Stimulated activated CD8-positive, alpha-beta memory T cell treated with anti-CD3 and anti-CD28 coated beads, Interleukin-4, amount 100 ng/mL, for 1 hour (primary cell): ENCODE measurements around the gene BTG1.
"Not testable (repeated sequence)": the region's sequence is repeated elsewhere in the genome, so short reads cannot be mapped to it uniquely, and the experiment has no call there.

Experiments
- DNase-seq, 2 donors: peaks; one replicate each; pipeline ENCODE4 v3.0.0-alpha.2; 2020; ENCODE audit warnings: low read depth in 2 of 2, low spot score in 1 of 2

Gene BTG1

DNA sequence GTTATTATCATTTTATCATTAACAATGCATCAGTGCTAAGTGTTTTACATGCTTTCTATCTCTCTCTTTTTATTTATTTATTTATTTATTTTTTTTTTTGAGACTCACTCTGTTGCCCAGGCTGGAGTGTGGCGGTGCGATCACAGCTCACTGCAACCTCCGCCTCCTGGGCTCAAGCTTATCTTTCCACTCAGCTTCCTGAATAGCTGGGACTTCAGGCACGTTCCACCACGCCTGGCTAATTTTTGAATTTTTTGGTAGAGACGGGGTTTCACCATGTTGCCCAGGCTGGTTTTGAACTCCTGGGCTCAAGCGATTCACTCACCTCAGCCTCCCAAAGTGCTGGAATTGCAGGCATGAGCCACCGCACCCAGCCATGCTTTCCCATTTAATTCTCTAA, 3.9 kb upstream of the BTG1 start:
- no peak for DNase-seq

GRCh38 chr12:92147491-92147890, 1.8 kb upstream of the BTG1 start:
- DNase-seq: no peak

GRCh38 chr12:92146497-92147224, 1.0 kb upstream of the BTG1 start:
- no peak for DNase-seq

DNA sequence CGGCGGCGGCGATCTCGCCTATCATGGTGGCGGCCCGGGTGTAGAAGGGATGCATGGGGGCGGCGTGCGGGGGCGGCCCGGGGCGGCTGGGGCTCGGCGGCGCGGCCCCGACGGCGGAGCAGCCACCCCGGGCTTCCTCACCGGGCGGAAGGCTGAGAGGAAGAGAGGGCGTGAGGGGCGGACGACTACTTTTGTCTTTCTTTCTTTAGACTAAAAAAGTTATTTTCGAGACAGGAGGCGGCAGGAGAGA, 240 bp downstream of the BTG1 start:
- peak in 1 of 2 donors; percentile 50 for DNase-seq

- DNase-seq: peak; percentile 38 to 41
These were observed 790 bp downstream of the BTG1 start for GRCh38 chr12:92144631-92145480.

DNA sequence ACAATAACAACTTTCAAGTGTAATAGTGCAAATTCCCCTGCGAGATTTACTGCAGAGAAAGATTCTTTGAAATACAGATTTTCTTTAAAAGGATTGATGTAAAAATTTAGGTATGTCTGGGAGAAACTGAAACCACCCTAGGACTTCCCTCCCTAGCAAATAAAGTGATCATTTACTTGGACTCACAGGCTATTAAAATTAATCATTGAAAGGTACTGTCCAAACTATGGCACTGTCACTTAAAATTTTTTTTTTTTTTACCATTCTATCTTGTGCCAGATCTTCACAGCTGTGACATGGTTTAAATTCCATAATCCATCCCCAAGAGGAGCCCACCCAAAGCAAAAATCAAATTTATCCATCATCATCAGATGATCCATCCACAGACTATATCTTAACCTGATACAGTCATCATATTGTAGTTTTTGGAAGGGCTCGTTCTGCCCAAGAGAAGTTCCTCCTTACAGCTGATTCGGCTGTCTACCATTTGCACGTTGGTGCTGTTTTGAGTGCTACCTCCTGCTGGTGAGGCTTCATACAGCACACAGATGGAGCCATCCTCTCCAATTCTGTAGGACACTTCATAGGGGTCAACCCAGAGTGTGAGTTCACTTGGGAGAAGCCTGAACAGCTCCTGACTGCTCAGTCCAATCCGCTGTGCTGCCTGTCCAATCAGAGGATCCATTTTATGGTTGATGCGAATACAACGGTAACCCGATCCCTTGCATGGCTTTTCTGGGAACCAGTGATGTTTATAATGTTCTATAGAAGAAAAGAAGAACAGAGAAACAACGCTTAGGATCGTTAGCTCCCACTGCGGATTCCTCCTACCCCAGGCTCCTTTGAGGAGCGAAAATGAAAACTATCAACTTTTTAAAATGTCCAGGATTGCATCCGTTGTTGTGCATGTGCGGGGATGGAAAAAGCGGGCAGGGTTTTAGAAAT, 1.7 kb downstream of the BTG1 start:
- peak in 1 of 2 donors; percentile 50 for DNase-seq

DNA sequence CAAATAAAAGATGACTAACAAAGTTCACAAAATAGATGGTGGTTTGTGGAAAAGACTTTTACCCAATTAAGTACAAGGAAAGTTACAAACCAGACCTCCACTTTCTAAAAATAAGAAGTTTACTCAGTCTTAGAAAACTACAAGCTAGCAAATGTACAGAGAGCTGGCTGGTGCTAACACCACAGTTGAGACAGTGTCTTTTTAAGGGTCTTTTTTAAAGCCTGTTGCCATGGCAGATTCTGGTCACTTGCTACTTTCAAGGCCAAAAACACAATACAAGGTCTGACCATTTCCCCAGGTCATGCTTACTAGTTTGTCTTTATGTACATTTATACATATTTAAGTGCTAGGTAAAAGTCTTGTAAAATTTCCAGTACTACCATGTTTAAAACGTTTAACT, 2.4 kb downstream of the BTG1 start:
- DNase-seq: no peak

DNA sequence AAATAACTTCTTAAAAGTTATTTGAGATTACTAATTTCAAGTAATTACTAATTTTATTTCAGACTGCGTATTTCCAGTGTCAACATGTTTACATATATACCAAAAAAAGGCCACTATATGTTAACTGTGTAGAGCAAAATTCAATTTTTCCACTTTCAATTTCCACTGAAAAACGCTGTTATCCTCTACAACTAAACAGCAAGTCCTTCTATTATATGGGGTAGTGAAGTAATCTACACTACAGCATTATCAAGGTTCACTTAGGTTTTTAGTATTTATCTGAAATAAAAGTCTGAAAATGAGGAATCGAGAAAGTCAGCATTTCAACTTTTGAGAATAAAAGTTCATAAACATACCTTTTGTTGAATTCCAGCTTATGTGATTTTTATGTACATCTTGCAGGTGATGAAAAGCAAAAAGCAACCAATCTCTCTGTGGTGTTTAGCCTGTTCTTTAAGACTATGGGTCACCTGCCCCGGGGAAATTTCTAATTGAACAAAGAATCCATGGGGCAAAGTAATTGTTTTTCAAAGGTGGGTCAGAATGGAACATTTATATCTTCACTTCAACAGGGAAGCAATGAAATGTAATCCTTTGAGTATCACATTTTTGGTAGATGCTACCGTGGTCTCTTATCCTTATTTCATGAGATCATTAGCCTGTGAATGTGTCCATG, 3.3 kb downstream of the BTG1 start:
- DNase-seq: no peak

DNA sequence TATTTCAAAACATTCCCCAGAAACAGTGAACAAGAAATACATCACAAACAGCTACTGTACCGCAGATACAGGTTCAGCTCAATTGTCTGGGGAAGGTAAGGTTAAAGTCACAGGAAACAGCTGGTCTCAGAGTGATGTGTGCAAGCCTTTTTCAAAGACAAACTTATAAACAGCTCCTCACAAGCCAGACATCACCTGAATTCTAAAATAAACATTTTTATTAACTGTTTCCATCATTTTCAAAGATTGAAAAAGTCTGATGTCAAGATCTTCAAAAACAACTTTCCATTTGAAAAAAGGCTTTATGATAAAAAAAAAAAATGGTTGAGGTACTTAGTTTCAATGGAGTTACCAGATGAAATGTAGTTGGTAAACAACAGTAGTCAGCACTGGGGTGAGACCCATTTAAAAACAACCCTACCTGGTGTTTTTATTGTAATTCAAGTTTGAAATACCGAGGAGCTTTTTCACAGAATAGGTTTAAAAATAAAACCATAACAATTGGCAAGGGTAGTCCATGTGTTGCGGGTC, 4.0 kb downstream of the BTG1 start:
- DNase-seq: no peak

DNA sequence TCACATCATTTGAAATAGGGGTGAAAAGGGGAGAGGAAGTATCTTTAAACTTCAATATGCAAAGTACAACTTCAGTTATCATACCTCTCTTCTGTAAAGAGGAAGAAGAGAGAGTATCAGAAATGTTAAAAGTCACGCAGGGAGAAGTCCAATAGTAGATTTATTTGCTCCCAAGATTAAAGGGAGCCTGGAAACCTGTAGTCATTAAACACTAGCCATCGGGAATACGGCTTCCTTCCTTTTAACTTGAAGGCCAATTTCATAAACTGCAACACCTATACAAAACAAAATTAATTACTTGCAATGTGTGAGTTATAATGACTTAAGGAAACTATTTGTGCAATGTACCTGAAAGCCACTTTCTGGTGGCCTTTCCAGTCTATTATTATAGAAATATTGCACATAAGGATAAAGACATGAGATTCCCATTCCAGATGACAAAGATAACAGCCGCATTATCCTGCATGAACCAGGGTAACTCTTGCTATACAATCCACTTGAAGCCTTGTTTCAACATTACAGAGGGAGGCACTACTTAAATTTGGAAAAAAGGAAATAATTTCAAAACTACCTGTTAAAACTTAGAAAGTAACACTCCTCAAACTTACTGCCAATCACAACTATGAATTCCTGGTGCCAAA, 4.6 kb downstream of the BTG1 start:
- no peak for DNase-seq

DNA sequence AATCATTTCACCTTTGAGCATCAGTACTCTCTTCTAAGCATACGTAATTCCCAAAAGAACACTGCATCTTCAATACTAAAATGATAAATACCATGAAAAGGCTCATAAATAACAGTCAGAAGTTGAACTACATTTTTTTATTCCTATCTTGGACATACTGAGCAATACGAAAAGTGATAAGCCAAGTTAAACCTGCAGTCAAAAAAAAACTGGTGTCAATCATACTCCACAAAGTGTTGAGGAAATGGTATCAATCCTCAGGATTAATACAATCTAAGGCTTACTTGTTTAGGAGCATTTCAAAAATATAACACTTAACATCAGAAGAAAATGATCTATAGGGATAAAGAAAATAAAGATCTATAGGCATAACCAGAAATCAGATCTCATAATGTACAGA, 5.5 kb downstream of the BTG1 start:
- DNase-seq: no peak

DNA sequence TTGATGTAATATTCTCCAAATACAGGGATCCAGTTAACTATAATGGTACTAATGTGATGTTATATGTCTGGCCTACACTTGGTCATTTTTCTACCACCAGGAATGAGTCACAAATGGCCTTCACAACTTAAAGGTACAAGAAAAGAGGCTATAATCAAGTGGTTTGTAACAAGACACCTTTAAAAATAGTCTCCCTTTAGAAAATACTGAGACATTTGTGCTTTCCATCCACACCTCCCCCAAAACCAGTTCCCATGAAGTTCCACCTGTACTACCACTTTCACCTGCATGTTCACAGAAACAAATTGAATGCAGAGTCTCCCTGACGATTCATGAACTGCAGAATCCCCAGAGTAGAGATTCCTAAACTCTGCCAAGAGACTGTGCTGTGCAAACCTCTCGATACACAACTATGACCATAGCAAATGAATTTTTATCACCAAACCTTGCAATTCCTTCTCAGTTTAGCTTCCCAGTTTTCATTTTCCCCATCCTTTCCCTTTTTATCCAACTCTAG, 6.0 kb downstream of the BTG1 start:
- no peak for DNase-seq

GRCh38 chr12:92138626-92139025, 7.0 kb downstream of the BTG1 start:
- no peak for DNase-seq

GRCh38 chr12:92138144-92138543, 7.5 kb downstream of the BTG1 start:
- no peak for DNase-seq

GRCh38 chr12:92136965-92137721, 8.5 kb downstream of the BTG1 start:
- DNase-seq: no peak

GRCh38 chr12:92136026-92136730, 9.5 kb downstream of the BTG1 start:
- DNase-seq: no peak

- DNase-seq: not testable (repeated sequence)
These were observed 10.1 kb downstream of the BTG1 start for GRCh38 chr12:92135541-92135940.

- no peak for DNase-seq
These were observed 10.9 kb downstream of the BTG1 start for GRCh38 chr12:92134638-92135274.
